ENCODE results near the gene FOXO3. TPM values are rescaled to one million over a fixed set of nuclear protein-coding genes. Genes with fewer than 3 reads are reported as not detected.

FOXO3 gene
- total RNA-seq: 26.8 and 29.1 TPM in 2 replicates

GRCh38 chr6:108560463-108561308, at the start of gene FOXO3:
FOXO3 (plus strand) TSS chr6:108560917; CDS start chr6:108561209, 292 bp downstream.

